GM21423 (cell line): ENCODE results near the gene TMEM204.

Source experiments
- ATAC-seq: cut with Tn5 transposase; IDR thresholded peaks from one replicate; pipeline ENCODE4 v1.9.1; 2021; ENCODE audit warnings: mild to moderate bottlenecking, moderate library complexity; ENCODE audit not compliant: unreplicated experiment

The TMEM204 gene

GRCh38 chr16:1533443-1533951 is at the start of gene TMEM204:
Gene TMEM204, plus strand, starts transcription at chr16:1533666. Its CDS starts 610 bp downstream, at chr16:1534276.
- ATAC-seq = no peak

- no peak for ATAC-seq
Measured at GRCh38 chr16:1485847-1486496, 47.5 kb upstream of the TMEM204 start.

- no peak for ATAC-seq
Measured at GRCh38 chr16:1486551-1487390, 46.7 kb upstream of the TMEM204 start.

- ATAC-seq = no peak
Measured at GRCh38 chr16:1487395-1488053, 45.9 kb upstream of the TMEM204 start.

- no peak for ATAC-seq
Measured at GRCh38 chr16:1488054-1488601, 45.3 kb upstream of the TMEM204 start.

- ATAC-seq = no peak
Measured at GRCh38 chr16:1488619-1489018, 44.8 kb upstream of the TMEM204 start, which contains the start of gene PTX4. Gene PTX4, minus strand, starts transcription at chr16:1488944. Its CDS starts 35 bp downstream, at chr16:1488909.

GRCh38 chr16:1489077-1489476 is 44.4 kb upstream of the TMEM204 start:
- ATAC-seq = no peak

- no peak for ATAC-seq
Measured at GRCh38 chr16:1491327-1491726, 42.1 kb upstream of the TMEM204 start.

GRCh38 chr16:1492082-1492922 is 41.2 kb upstream of the TMEM204 start:
- ATAC-seq = no peak

- peak; percentile 58 for ATAC-seq
Measured at GRCh38 chr16:1492923-1493745, 40.3 kb upstream of the TMEM204 start, which contains the start of gene TELO2. Gene TELO2, plus strand, starts transcription at chr16:1493360. Its CDS starts 922 bp downstream, at chr16:1494282.

- ATAC-seq = no peak
Measured at GRCh38 chr16:1493746-1494094, 39.7 kb upstream of the TMEM204 start.

GRCh38 chr16:1494129-1494640 is 39.3 kb upstream of the TMEM204 start:
- ATAC-seq = no peak

- ATAC-seq = no peak
Measured at GRCh38 chr16:1494711-1495110, 38.8 kb upstream of the TMEM204 start.

- no peak for ATAC-seq
Measured at GRCh38 chr16:1495211-1495888, 38.1 kb upstream of the TMEM204 start.

- no peak for ATAC-seq
Measured at GRCh38 chr16:1495889-1496262, 37.6 kb upstream of the TMEM204 start.

GRCh38 chr16:1496464-1496863 is 37.0 kb upstream of the TMEM204 start:
- no peak for ATAC-seq

GRCh38 chr16:1497014-1497598 is 36.4 kb upstream of the TMEM204 start:
- no peak for ATAC-seq
